Testis (tissue), 3 donors: ENCODE results near the gene SAMD4A. TPM values are rescaled to one million over a fixed set of nuclear protein-coding genes. Genes with fewer than 3 reads are reported as not detected.

Experiments
- DNase-seq: peaks from one replicate; pipeline ENCODE4 v3.0.0-alpha.2; 2019
- H3K27ac ChIP-seq, 2 donors: fragments of 200-600 bp; sonication (generic); one replicate each; pipeline ENCODE4 v1.5.1; 2019
- H3K27me3 ChIP-seq: fragments of 200-600 bp; sonication (generic); one replicate; pipeline ENCODE4 v1.5.1; 2019
- H3K36me3 ChIP-seq: fragments of 200-600 bp; sonication (generic); one replicate; pipeline ENCODE4 v1.5.1; 2017; ENCODE audit warnings: low read depth; ENCODE audit errors: missing control alignments
- H3K4me1 ChIP-seq: fragments of 200-600 bp; sonication (generic); one replicate; pipeline ENCODE4 v1.5.1; 2019
- H3K4me3 ChIP-seq, 2 donors: fragments of 200-600 bp; sonication (generic); one replicate each; pipeline ENCODE4 v1.5.1; 2017 to 2019
- H3K9me3 ChIP-seq: fragments of 200-600 bp; sonication (generic); one replicate; pipeline ENCODE4 v1.5.1; 2017
- POLR2A ChIP-seq: fragments of 450-650 bp; IDR thresholded peaks from one replicate; pipeline ENCODE4 v1.6.1; 2017; ENCODE audit warnings: antibody characterized with exemption, mild to moderate bottlenecking, moderate library complexity
- WGBS, 2 donors: methylation state at CpG; one replicate each; pipeline ENCODE4 v1.1.5; 2018; 5-methylcytosine and 5-hydroxymethylcytosine counted together
- intact Hi-C: fragments of 100-400 bp; cut with DNase I; formaldehyde crosslinking; loops from one replicate; pipeline ENCODE4 v1.15.1; 2023; ENCODE audit warnings: low total_unique reads
- polyA plus RNA-seq: library from polyadenylated mRNA; stranded (reverse); fragments of 350-450 nt; fragmentation: Illumina TruSeq; extraction: RNeasy Lipid Tissue Mini Kit (QIAGEN cat#74804); gene quantifications from one replicate; pipeline ENCODE4 v1.2.3, GENCODE V29; 2014; ENCODE audit warnings: low read depth, low replicate concordance; ENCODE audit not compliant: insufficient read depth
- total RNA-seq, 2 donors: library from RNA; depleted of rRNA; stranded (reverse); fragments of >200 nt; gene quantifications; one replicate each; pipeline ENCODE4 v1.2.3, GENCODE V29; 2016
- TF ChIP-seq, protein P1 (sequence below), 3 experiments: fragments of 450-650 bp in 2 of 3; fragments of 200-600 bp in 1 of 3; sonication (generic) in 1 of 3; IDR thresholded peaks; one replicate each; pipeline ENCODE4 v1.5.1; 2016 to 2019; ENCODE audit warnings: antibody characterized with exemption in 3 of 3, mild to moderate bottlenecking in 2 of 3, moderate library complexity in 1 of 3

Gene SAMD4A
- total and polyA plus RNA-seq, 3 donors from 2014 or later, result 103 to 369 (median 259) TPM

DNA sequence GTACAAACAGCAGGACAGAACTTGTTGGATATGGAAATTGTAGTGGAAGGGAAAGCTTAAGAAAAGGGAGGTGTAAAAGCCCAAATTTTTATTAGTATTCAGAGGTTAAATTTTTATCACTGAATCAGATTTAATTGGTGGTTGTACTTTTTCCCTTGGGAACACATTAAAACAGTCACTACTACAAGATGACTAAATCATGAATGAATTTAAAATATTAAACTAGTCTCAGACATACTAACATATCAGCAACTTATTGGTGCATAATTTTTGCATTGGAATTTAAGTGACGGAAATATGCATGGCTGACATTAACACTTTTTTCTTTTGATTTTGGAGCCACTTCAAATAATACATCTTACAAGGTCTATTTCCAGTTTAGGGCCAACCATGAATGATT is 27.6 kb downstream of the SAMD4A start:
- no peak for TF ChIP-seq POLR2A
- TF ChIP-seq, protein P1, sequence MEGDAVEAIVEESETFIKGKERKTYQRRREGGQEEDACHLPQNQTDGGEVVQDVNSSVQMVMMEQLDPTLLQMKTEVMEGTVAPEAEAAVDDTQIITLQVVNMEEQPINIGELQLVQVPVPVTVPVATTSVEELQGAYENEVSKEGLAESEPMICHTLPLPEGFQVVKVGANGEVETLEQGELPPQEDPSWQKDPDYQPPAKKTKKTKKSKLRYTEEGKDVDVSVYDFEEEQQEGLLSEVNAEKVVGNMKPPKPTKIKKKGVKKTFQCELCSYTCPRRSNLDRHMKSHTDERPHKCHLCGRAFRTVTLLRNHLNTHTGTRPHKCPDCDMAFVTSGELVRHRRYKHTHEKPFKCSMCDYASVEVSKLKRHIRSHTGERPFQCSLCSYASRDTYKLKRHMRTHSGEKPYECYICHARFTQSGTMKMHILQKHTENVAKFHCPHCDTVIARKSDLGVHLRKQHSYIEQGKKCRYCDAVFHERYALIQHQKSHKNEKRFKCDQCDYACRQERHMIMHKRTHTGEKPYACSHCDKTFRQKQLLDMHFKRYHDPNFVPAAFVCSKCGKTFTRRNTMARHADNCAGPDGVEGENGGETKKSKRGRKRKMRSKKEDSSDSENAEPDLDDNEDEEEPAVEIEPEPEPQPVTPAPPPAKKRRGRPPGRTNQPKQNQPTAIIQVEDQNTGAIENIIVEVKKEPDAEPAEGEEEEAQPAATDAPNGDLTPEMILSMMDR (IDR thresholded peaks at IDR 0.05), result no peak
- Histone ChIP-seq H3K4me1 (no peaks in the 10 kb centered on the region), H3K9me3 (no peaks in the 10 kb centered on the region), H3K27me3 (no peaks in the 10 kb centered on the region), H3K4me3 (no peak overlapping the region), H3K27ac (no peak overlapping the region), H3K36me3 (no peaks in the 10 kb centered on the region)
- DNase-seq, result no peak
- WGBS, 2 donors, result 86 to 92% methylated on average over 1 of the region's 1 CpG
- intact Hi-C loops, result no loop called here

DNA sequence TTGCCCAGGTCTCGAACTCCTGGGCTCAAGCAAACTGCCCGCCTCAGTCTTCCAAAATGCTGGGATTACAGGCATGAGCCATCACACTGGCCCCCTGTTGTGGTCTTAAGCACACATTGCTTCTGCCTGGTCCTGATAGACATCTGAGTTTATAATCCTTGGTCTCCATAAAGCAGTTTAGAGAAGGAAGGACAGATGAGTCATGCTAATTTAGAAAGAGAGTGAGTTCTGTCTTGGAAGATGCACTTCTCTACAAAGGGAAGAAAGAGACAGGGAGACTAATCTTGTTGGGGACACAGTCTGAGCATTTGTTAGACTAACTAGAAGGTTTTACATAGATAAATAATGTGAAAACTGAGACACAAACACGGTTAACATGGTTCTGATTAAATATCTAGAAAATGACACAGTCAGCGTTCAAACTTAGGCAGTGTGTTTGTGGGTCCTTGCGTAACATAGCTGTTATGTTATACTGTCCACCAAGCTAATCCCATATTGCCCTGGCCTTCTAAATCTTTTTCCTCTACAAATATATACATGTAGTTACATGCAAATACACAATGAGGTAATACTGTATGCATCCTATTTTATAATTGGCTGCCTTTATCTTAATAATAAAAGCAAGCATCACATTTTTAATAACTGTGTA is 31.0 kb downstream of the SAMD4A start:
- 92 to 95% methylated on average over 5 of the region's 5 CpGs for WGBS, 2 donors
- H3K9me3 ChIP-seq, result no peaks in the 10 kb centered on the region
- TF ChIP-seq, protein P1 (IDR thresholded peaks at IDR 0.05), result no peak
- no peak for TF ChIP-seq POLR2A
- H3K27me3 ChIP-seq, result no peaks in the 10 kb centered on the region
- no peak for DNase-seq
- H3K4me1 ChIP-seq, result no peaks in the 10 kb centered on the region
- intact Hi-C loops, result no loop called here
- H3K4me3 ChIP-seq, result no peak overlapping the region
- H3K36me3 ChIP-seq, result no peaks in the 10 kb centered on the region
- H3K27ac ChIP-seq, result no peak overlapping the region

DNA sequence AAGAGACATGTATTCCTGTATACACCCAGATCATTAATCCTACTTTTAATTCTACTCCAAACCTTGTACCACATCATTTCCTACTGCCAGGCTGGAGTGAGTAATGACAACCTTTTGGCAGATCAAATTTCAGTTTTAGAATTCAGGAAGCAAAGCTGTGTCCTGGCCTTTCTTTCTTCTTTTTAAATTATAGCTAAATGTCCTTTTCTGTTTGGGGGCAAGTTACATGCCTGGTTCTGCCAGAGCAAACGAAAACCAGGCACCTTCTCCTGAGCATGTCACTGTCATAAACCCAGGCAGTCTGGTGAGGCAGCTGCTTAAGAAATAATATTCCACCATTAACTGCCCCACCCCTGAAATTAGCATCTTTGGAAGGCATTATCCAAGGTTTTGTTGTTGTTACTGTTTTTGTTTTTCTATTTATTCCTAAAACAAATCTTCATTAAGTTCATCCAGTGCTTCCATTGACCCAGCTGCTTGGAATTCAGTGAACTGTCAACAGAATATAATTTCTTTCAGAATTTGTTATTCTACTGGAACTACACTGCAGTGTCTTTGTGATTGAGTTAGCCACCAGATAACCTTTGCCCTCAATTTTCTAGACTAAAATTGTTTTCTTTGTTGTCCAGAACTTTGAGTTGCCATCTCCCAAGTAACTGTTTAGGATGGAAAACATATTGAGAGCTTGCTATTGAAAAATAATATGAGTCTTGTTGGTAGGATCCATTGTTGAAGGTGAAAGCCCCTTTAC is 33.2 kb downstream of the SAMD4A start:
- Histone ChIP-seq H3K27ac (no peak overlapping the region), H3K4me1 (no peaks in the 10 kb centered on the region), H3K9me3 (no peaks in the 10 kb centered on the region), H3K27me3 (no peaks in the 10 kb centered on the region), H3K36me3 (no peaks in the 10 kb centered on the region), H3K4me3 (no peak overlapping the region)
- DNase-seq, result no peak
- 48 to 70% methylated on average over 1 of the region's 1 CpG for WGBS, 2 donors
- intact Hi-C loops, result no loop called here
- TF ChIP-seq, protein P1 (IDR thresholded peaks at IDR 0.05), result no peak
- TF ChIP-seq POLR2A, result no peak

DNA sequence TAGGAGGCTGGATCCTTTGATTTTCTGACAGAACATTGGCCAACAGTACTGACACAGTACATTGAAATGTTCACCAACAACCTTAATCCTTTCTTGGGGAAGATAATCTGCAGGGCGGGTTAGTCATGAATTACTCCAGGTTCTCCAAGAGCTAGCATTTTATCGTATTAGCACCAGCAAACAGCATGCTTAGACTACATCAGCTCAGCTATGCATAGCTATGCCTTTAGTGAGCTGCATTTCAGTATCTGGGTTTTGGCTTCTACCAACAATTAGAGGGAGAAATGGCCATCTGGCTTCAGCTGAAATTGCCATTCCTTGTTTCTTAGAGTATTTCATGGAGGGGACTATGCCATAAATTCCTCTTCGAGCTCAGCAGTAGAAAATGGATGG is 33.8 kb downstream of the SAMD4A start:
- WGBS, 2 donors, result 90 to 98% methylated on average over 2 to 3 of the region's 3 CpGs
- Histone ChIP-seq H3K4me3 (no peak overlapping the region), H3K9me3 (no peaks in the 10 kb centered on the region), H3K4me1 (no peaks in the 10 kb centered on the region), H3K27me3 (no peaks in the 10 kb centered on the region), H3K27ac (no peak overlapping the region), H3K36me3 (no peaks in the 10 kb centered on the region)
- no peak for DNase-seq
- TF ChIP-seq, protein P1 (IDR thresholded peaks at IDR 0.05), result no peak
- TF ChIP-seq POLR2A, result no peak
- intact Hi-C loops, result no loop called here

DNA sequence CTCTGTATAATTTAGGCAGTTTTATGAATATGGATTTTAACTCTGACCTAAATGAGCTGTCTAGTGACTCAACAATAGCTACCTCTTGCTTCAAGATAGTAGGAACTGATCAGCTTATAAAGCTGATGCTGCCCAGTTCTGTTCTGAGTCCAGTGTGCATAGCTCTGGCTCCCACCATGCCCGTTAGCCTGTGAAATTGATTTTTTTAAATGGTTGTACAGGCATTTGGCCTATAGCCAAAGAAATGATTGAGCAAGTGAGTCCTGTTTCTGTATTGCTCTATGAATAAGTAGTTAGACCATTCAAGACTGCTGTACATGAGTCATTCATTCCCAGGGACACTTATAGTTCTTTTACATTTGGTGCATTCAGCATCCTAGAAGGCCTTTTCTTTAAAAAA is 36.4 kb downstream of the SAMD4A start:
- no peaks in the 10 kb centered on the region for H3K36me3 ChIP-seq
- no peaks in the 10 kb centered on the region for H3K27me3 ChIP-seq
- peaks cover 7% of the 10 kb centered on the region for H3K4me1 ChIP-seq
- intact Hi-C loops, result no loop called here
- no peak overlapping the region for H3K27ac ChIP-seq
- H3K9me3 ChIP-seq, result no peaks in the 10 kb centered on the region
- 95 to 100% methylated on average over 1 of the region's 1 CpG for WGBS, 2 donors
- H3K4me3 ChIP-seq, result no peak overlapping the region
- TF ChIP-seq, protein P1 (IDR thresholded peaks at IDR 0.05), result no peak
- TF ChIP-seq POLR2A, result no peak
- DNase-seq, result no peak
